Immature natural killer cell (primary cell): ENCODE data around the gene ABLIM2. TPM values are rescaled to one million over a fixed set of nuclear protein-coding genes. Genes with fewer than 3 reads are reported as not detected.

ENCODE experiments used
- DNase-seq, 3 donors: peaks; one replicate each; pipeline ENCODE4 v3.0.0; 2022; ENCODE audit warnings: mixed read lengths in 1 of 3
- H3K27ac Mint-ChIP-seq, 6 donors: one replicate each; pipeline ENCODE4 v1.8.0; 2020; ENCODE audit warnings: mixed read lengths in 6 of 6, mild to moderate bottlenecking in 5 of 6, inconsistent platforms in 4 of 6, moderate library complexity in 3 of 6
- H3K27me3 Mint-ChIP-seq, 3 donors: one replicate each; pipeline ENCODE4 v1.8.0; 2020 to 2021; ENCODE audit warnings: low read depth in 3 of 3, mild to moderate bottlenecking in 3 of 3, mixed read lengths in 3 of 3, moderate library complexity in 3 of 3, inconsistent platforms in 1 of 3
- H3K36me3 Mint-ChIP-seq, 3 donors: one replicate each; pipeline ENCODE4 v1.8.0; 2020; ENCODE audit warnings: mixed read lengths in 3 of 3, inconsistent platforms in 2 of 3, mild to moderate bottlenecking in 2 of 3
- H3K4me1 Mint-ChIP-seq, 2 donors: one replicate each; pipeline ENCODE4 v1.8.0; 2020; ENCODE audit warnings: inconsistent platforms in 2 of 2, mild to moderate bottlenecking in 2 of 2, mixed read lengths in 2 of 2, moderate library complexity in 1 of 2
- H3K4me3 Mint-ChIP-seq, 5 donors: one replicate each; pipeline ENCODE4 v1.8.0; 2020; ENCODE audit warnings: mild to moderate bottlenecking in 5 of 5, mixed read lengths in 5 of 5, inconsistent platforms in 3 of 5, moderate library complexity in 3 of 5
- H3K9me3 Mint-ChIP-seq, 6 donors: one replicate each; pipeline ENCODE4 v1.8.0; 2020; ENCODE audit warnings: mild to moderate bottlenecking in 6 of 6, mixed read lengths in 6 of 6, inconsistent platforms in 4 of 6, moderate library complexity in 3 of 6
- polyA plus RNA-seq, 3 donors: library from polyadenylated mRNA; unstranded; fragments of 300-500 nt; fragmentation: Illumina TruSeq; gene quantifications; one replicate each; pipeline ENCODE4 v1.2.3, GENCODE V29; 2021

Gene ABLIM2
- polyA plus RNA-seq, 3 donors from 2014 or later = 0.27 to 4.1 (median 0.43) TPM

DNA sequence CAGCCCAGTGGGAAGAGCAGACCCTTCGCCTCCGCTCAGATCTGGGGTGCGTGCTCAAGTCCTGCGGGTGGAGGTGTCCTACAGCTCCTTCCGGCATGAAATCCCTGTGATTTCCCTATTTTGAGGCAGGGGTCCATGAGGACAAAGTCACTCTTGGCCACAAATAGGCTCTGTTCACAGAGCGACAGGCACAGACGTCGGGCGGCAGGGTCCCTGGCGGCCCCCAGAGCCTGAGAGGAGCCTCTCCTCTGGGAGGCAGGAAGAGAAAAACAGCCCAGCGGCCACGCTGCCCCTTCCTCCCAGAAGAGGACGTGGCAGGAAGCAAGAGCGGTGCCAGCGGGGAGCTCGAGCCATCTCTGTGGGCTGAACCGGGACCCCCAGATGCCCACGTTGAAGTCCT, 38.7 kb downstream of the ABLIM2 start:
- no peak overlapping the region for H3K4me3 Mint-ChIP-seq
- H3K36me3 Mint-ChIP-seq = no peaks in the 10 kb centered on the region
- peaks cover 9 to 21% of the 10 kb centered on the region in 2 donors for H3K4me1 Mint-ChIP-seq
- no peak overlapping the region for H3K27ac Mint-ChIP-seq
- H3K27me3 Mint-ChIP-seq = peaks cover 2 to 12% (median 11%) of the 10 kb centered on the region in 3 donors
- H3K9me3 Mint-ChIP-seq = peaks cover 0 to 2% (median 0%) of the 10 kb centered on the region in 6 donors
- DNase-seq = no peak

DNA sequence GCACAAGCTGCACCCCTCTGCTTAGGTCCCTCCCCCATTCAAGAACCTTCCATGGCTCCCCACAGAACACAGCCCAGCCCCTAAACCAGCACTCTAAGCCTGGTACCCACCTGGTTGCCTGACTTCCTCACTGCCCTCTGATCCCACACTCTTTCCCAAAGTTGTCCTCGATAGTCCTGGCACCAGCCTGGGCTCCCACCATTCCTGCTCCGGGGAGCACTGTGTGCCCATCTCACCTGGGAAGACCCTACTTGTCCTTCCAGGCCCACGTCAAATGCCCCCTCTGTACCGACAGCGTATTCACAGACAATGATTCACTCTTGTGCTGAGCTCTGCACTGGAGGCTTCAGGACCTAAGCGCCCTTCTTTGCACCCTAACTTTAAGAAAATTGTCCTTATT, 40.1 kb downstream of the ABLIM2 start:
- H3K9me3 Mint-ChIP-seq = peaks cover 0 to 2% (median 0%) of the 10 kb centered on the region in 6 donors
- peaks cover 9 to 21% of the 10 kb centered on the region in 2 donors for H3K4me1 Mint-ChIP-seq
- H3K4me3 Mint-ChIP-seq = no peak overlapping the region
- DNase-seq = no peak
- H3K27me3 Mint-ChIP-seq = peaks cover 2 to 11% (median 7%) of the 10 kb centered on the region in 3 donors
- H3K36me3 Mint-ChIP-seq = no peaks in the 10 kb centered on the region
- H3K27ac Mint-ChIP-seq = no peak overlapping the region

GRCh38 chr4:8118035-8118434, 40.6 kb downstream of the ABLIM2 start:
- H3K27me3 Mint-ChIP-seq = peaks cover 2 to 11% (median 7%) of the 10 kb centered on the region in 3 donors
- DNase-seq = no peak
- H3K27ac Mint-ChIP-seq = no peak overlapping the region
- peaks cover 9 to 21% of the 10 kb centered on the region in 2 donors for H3K4me1 Mint-ChIP-seq
- no peak overlapping the region for H3K4me3 Mint-ChIP-seq
- H3K9me3 Mint-ChIP-seq = peaks cover 0 to 2% (median 0%) of the 10 kb centered on the region in 6 donors
- H3K36me3 Mint-ChIP-seq = no peaks in the 10 kb centered on the region

- Mint-ChIP-seq H3K9me3 (peaks cover 0 to 2% (median 0%) of the 10 kb centered on the region in 6 donors), H3K36me3 (no peaks in the 10 kb centered on the region), H3K27ac (no peak overlapping the region), H3K4me3 (no peak overlapping the region), H3K4me1 (peaks cover 9 to 21% of the 10 kb centered on the region in 2 donors), H3K27me3 (peaks cover 2 to 13% (median 7%) of the 10 kb centered on the region in 3 donors)
- DNase-seq = peak in 2 of 3 donors; percentile 13 to 21
Measured at GRCh38 chr4:8117278-8117682, 41.3 kb downstream of the ABLIM2 start.

- peaks cover 9 to 21% of the 10 kb centered on the region in 2 donors for H3K4me1 Mint-ChIP-seq
- no peak overlapping the region for H3K4me3 Mint-ChIP-seq
- H3K9me3 Mint-ChIP-seq = peaks cover 0 to 2% (median 0%) of the 10 kb centered on the region in 6 donors
- no peak for DNase-seq
- H3K36me3 Mint-ChIP-seq = no peaks in the 10 kb centered on the region
- H3K27ac Mint-ChIP-seq = no peak overlapping the region
- H3K27me3 Mint-ChIP-seq = peaks cover 3 to 12% (median 7%) of the 10 kb centered on the region in 3 donors
Measured at GRCh38 chr4:8115916-8116315, 42.7 kb downstream of the ABLIM2 start.

- no peak for DNase-seq
- Mint-ChIP-seq H3K27me3 (peaks cover 3 to 12% (median 7%) of the 10 kb centered on the region in 3 donors), H3K4me3 (no peak overlapping the region), H3K4me1 (peaks cover 9 to 21% of the 10 kb centered on the region in 2 donors), H3K36me3 (no peaks in the 10 kb centered on the region), H3K9me3 (peaks cover 0 to 2% (median 0%) of the 10 kb centered on the region in 6 donors), H3K27ac (no peak overlapping the region)
Measured at GRCh38 chr4:8115203-8115520, 43.5 kb downstream of the ABLIM2 start.

DNA sequence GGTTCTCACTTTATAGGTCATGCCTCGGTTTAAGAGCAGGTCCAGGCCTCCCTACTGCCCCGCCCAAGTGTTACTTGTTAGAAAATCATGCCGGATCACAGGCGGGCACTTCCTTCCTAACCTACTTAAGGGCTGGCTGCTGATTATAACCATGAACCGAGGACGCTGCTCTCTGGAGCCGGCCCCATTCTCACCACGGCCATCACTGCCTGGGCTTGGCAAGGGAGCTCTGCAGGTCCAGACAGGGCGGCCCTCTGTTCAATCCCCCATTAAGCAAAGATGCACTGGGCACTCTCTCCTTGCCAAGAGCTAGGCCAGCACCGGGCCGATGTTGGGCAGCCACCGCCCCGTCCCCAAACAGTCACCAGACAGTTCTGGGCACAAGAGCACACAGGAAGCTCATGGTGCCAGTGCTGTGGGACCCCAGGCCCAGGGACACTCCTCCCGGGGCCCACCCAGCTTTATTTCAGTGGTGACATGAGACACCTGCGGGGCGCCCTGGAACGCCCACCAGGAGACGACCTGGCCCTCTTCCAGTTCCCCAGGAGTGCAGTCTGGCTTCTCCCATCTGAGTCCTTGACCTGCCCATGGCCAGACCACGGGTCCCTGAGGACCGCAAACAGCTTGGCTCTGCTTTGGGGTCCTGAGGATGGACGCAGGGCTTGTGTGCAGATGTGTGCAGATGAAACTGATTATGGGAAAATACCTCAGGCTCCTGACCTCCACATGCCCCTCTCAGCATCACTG, 44.0 kb downstream of the ABLIM2 start:
- no peak overlapping the region for H3K27ac Mint-ChIP-seq
- peaks cover 3 to 11% (median 7%) of the 10 kb centered on the region in 3 donors for H3K27me3 Mint-ChIP-seq
- H3K9me3 Mint-ChIP-seq = peaks cover 0 to 2% (median 0%) of the 10 kb centered on the region in 6 donors
- peaks cover 9 to 21% of the 10 kb centered on the region in 2 donors for H3K4me1 Mint-ChIP-seq
- H3K4me3 Mint-ChIP-seq = no peak overlapping the region
- no peak for DNase-seq
- H3K36me3 Mint-ChIP-seq = no peaks in the 10 kb centered on the region

GRCh38 chr4:8113611-8114377, 44.8 kb downstream of the ABLIM2 start:
- H3K27ac Mint-ChIP-seq = no peak overlapping the region
- H3K9me3 Mint-ChIP-seq = peaks cover 0 to 2% (median 0%) of the 10 kb centered on the region in 6 donors
- peaks cover 3 to 11% (median 7%) of the 10 kb centered on the region in 3 donors for H3K27me3 Mint-ChIP-seq
- DNase-seq = no peak
- no peak overlapping the region for H3K4me3 Mint-ChIP-seq
- peaks cover 9 to 21% of the 10 kb centered on the region in 2 donors for H3K4me1 Mint-ChIP-seq
- no peaks in the 10 kb centered on the region for H3K36me3 Mint-ChIP-seq

DNA sequence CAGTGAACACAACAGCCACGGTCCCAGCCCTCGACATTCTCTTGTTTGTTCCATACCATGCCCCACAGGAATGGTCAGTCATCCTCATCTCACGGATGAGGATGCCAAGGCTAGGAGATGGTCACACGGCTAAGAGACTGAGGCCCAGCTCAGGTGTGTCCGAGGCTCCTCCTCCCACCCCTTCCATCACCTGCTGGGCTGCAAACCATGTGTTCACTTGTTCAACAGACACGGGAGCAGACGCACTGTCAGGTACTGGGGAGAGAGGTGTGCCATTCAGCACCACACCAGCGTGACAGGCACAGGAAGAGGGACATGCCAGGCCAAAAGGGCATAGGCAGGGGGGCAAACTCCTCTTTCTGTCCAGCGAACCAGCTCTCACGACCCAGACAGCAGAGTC, 45.9 kb downstream of the ABLIM2 start:
- no peak overlapping the region for H3K27ac Mint-ChIP-seq
- peaks cover 9 to 20% of the 10 kb centered on the region in 2 donors for H3K4me1 Mint-ChIP-seq
- DNase-seq = no peak
- H3K27me3 Mint-ChIP-seq = peaks cover 3 to 11% (median 7%) of the 10 kb centered on the region in 3 donors
- H3K36me3 Mint-ChIP-seq = no peaks in the 10 kb centered on the region
- H3K9me3 Mint-ChIP-seq = peaks cover 0 to 2% (median 0%) of the 10 kb centered on the region in 6 donors
- no peak overlapping the region for H3K4me3 Mint-ChIP-seq

DNA sequence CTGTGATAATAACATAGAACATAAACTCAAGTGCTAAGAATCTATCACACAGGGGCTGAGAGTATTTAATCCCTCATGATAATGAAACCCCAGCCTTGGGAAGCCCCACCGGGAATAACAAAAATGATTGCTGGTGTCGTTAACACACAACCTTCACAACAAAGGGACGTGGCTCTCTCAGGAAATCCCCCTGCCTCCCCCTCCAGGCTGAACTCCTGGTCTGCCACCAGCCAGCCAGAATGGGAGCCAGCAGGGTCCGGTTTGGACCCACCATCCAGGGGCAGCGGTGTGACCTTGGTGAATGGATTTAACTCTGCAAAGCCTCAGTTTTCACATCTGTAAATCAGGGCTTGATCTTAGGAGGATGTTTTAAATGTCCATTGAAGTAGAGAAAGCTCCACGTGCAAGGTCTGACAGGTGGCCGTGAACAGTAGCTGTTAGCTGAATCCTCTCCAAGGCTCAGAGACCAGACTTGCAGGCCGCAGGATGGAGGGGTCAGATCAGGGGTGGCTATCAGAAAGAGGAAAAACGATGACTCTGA, 46.5 kb downstream of the ABLIM2 start:
- Mint-ChIP-seq H3K27ac (no peak overlapping the region), H3K9me3 (no peaks in the 10 kb centered on the region), H3K36me3 (no peaks in the 10 kb centered on the region), H3K27me3 (peaks cover 2 to 11% (median 3%) of the 10 kb centered on the region in 3 donors), H3K4me3 (no peak overlapping the region), H3K4me1 (peaks cover 4 to 14% of the 10 kb centered on the region in 2 donors)
- no peak for DNase-seq

DNA sequence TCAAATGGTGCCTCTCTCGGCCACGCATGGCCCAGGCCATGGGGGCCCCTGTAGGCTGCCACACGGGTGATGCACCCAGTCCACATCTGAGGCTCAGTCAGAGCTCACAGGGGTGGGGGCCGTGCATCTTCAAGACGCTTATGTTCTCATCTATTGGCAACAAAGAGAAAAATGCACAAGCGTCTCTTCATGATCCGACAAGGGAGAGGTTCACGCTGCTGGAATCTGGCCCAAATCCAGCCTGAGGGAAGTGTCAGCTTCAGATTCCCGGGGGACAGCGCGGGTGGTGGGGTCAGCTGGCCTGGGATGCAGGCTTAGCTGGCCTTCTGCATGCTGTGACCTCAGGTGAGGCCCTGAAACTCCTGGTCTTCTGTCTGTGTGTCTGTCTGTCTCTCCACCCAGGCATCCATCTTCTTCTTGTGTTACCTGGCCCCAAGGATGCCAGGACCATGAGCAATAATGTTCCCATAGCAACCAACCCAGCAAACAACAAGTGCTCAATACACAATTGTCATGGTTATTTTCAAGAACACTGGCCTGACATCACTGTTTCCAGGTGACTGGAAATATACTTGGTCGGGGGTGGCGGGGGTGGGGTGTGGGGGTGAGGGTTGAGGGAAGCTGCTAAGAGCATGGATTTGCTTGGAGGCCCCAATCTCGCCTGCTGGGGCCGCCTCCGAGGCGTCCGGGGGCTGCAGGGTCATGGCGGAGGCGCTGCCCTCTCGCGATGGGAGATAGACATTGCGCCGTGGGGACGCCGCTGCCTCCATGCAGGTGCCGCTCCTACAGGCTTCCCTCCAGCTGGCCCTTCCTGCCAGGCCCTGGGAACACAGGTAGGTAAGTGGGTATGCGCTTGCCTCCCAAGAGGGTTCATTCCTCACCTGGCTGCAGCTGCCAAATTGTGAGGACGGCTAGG, 48.3 kb downstream of the ABLIM2 start:
- H3K9me3 Mint-ChIP-seq = no peaks in the 10 kb centered on the region

DNA sequence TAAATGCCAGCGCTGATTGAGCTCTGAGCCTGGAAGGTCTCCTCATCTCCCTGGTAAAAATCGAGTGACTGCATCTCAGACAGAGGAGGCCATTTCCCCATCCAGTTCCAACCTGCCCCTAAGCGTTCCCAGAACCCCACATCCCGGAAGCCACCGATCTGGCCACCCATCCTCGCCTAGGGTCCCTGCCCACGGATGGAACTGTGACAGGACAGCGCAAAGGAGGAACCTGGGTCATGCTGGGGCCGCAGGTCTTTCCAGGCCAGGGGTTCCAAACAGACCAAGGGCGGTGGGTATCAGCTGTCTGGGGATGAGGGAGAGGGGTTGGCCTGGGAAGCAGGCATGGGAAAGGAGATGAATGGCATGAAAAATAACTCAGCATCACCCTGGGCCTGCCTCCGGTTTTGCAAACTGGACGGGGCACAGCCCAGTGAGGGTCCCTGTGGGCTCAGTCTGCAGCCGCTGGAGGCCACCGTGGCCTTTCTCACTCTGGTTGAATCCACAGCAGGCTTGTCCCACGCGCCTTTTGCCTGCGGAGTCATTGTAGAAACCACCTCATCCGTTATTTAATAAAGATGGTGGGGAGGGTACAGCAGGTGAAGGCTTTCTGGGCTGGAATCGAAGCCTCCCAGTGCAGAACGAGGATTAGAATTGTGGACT, 49.1 kb downstream of the ABLIM2 start:
- no peaks in the 10 kb centered on the region for H3K36me3 Mint-ChIP-seq
- no peaks in the 10 kb centered on the region for H3K4me1 Mint-ChIP-seq
- DNase-seq = no peak
- no peaks in the 10 kb centered on the region for H3K9me3 Mint-ChIP-seq
- peaks cover 2% of the 10 kb centered on the region in 3 donors for H3K27me3 Mint-ChIP-seq
- no peak overlapping the region for H3K4me3 Mint-ChIP-seq
- no peak overlapping the region for H3K27ac Mint-ChIP-seq

More for the DNA sequence above, 48.3 kb downstream of the ABLIM2 start:
- Mint-ChIP-seq H3K4me3 (no peak overlapping the region), H3K4me1 (no peaks in the 10 kb centered on the region), H3K27ac (no peak overlapping the region), H3K27me3 (peaks cover 2 to 6% (median 2%) of the 10 kb centered on the region in 3 donors), H3K36me3 (no peaks in the 10 kb centered on the region)
- no peak for DNase-seq

DNA sequence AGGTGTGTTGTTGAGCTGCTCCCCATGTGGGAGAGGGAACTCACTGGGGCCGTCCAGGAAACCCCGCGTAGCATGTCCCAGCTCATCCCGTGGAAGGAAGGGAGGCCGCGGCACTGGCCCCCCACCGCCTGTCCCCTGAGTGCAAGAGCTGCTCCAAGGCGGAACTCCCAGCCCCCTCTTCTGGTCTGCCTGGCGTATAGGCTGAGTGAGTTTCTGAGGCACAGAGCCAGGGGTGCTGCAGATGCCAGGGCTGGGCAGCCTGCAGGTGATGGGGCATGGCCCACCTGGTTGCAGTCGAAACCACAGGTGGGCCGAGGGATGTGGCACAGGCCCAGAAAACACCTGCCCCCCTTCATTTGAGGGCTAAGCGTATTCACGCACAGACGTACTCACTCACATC, 49.6 kb downstream of the ABLIM2 start:
- no peaks in the 10 kb centered on the region for H3K4me1 Mint-ChIP-seq
- H3K9me3 Mint-ChIP-seq = no peaks in the 10 kb centered on the region
- no peaks in the 10 kb centered on the region for H3K36me3 Mint-ChIP-seq
- no peak for DNase-seq
- H3K27ac Mint-ChIP-seq = no peak overlapping the region
- H3K27me3 Mint-ChIP-seq = peaks cover 2% of the 10 kb centered on the region in 3 donors
- H3K4me3 Mint-ChIP-seq = no peak overlapping the region
